Activated CD4-positive, alpha-beta T cell treated with anti-CD3 and anti-CD28 coated beads, Interleukin-2, amount 50 U/mL, for 4 hours (primary cell): ENCODE results near the gene HLA-DOA.

Experiments
- DNase-seq, 2 experiments: peaks; one replicate each; pipeline ENCODE4 v3.0.0-alpha.2; 2020

HLA-DOA gene

GRCh38 chr6:32962213-32962826, 47.1 kb downstream of the HLA-DOA start:
- DNase-seq: no peak

GRCh38 chr6:32960563-32960962, 48.8 kb downstream of the HLA-DOA start:
- no peak for DNase-seq

DNA sequence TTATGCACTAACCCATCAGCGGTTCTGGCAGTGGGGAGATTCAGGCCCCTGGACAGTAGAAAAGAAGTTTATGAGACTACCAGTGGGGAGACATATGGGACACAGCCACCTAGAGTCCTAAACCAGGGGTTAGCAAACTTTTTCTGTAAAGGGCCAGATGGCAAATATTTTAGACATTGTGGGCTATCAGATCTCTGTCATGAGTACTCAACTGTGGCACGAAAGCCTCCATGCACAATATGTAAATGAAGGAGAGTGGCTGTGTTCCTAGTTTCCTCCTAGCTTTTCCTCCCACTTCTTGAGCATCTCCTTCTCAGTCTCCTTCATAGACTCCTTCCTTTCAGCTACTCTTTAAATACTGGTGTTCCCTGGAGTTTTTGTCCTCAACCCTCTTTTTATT, 53.2 kb downstream of the HLA-DOA start:
- DNase-seq: no peak

DNA sequence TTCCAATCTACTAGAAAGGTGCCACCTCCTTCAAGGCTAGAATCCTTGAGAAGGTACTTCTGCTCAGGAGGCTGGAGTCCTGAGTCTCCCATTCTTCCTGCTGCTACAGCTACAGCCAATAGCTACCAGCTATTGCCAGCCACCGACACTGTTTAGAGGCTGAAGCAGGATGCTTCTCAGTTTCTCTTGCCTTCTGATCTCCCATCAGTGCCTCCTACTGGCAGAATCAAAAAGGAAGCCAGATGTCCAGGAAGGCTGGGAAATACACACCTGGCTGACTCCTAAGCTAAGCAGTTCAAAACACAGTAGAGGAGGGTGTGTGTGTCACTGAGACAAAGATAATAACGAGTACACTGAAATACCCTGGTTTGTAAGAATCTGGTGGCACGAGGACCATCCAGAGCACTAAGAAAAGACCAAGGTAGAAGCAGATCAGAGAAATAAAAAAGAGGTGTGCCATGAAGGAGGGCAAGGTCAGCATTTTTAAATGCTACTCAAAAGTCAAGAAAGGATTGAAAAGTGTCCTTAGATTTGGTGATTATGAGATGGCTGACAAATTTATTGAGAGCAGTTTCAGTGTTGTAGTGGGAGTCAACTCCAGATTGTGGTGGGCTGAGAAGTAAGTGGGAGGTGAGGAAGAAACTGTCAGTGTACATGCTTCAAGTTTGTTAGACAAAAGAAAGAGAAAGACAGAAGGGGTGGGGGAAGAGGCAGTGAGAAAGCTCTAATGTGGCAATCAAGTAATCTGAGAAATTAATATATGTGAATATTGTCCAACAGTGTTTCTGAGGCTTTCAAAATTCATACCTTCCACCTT, 54.2 kb downstream of the HLA-DOA start:
- no peak for DNase-seq

DNA sequence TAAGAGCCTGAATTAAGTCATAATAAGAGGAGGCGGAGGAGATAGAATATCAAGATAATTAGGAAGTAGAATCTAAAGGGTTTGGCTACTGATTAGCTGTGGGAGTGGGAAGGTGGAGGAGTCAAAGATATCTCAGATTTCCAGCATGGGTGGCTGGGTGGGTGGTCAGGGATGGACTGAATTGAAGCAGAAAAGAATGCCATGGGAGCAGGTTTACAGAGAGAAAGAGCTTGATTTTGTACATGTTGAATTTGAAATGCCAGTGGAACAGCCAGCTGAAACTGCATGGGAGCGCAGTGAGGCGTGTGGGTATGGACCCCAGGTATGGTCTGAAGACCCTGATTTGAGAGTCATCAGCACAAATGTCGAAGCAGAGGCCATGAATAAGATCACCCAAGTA, 55.1 kb downstream of the HLA-DOA start:
- no peak for DNase-seq
